Adrenal gland (tissue), 12 donors: ENCODE measurements around the gene ATRN. TPM values are rescaled to one million over a fixed set of nuclear protein-coding genes. Genes with fewer than 3 reads are reported as not detected.
"Not testable (repeated sequence)": the region's sequence is repeated elsewhere in the genome, so short reads cannot be mapped to it uniquely, and the experiment has no call there.

ENCODE experiments used
- DNase-seq, 7 donors: peaks; one replicate each; pipeline ENCODE4 v3.0.0-alpha.2; 2019 to 2020
- H3K27ac ChIP-seq, 5 donors: fragments of 200-600 bp; sonication (generic) in 4 of 5; 1 replicate in 3 of 5; 2 replicates in 2 of 5; pipeline versions ENCODE4 v1.5.1 to v1.8.0; 2016 to 2020; ENCODE audit warnings: mild to moderate bottlenecking in 1 of 5
- H3K27me3 ChIP-seq: fragments of 200-600 bp; 2 replicates; pipeline ENCODE4 v1.8.0; 2021
- H3K36me3 ChIP-seq, 2 donors: fragments of 200-600 bp; replicated peaks in 1 of 2; 1 replicate in 1 of 2; 2 replicates in 1 of 2; pipeline versions ENCODE4 v1.5.1 to v1.8.0; 2018 to 2022
- H3K4me1 ChIP-seq, 2 donors: fragments of 200-600 bp; replicated peaks in 1 of 2; 1 replicate in 1 of 2; 2 replicates in 1 of 2; pipeline versions ENCODE4 v1.5.1 to v1.8.0; 2018 to 2021
- H3K4me3 ChIP-seq, 4 donors: fragments of 200-600 bp; sonication (generic) in 3 of 4; one replicate each; pipeline ENCODE4 v1.5.1; 2016 to 2018
- H3K9me3 ChIP-seq, 3 donors: fragments of 200-600 bp; sonication (generic) in 1 of 3; replicated peaks in 1 of 3; 1 replicate in 2 of 3; 2 replicates in 1 of 3; pipeline versions ENCODE4 v1.5.1 to v1.8.0; 2016 to 2021
- POLR2A ChIP-seq, 2 donors: fragments of 450-650 bp; IDR thresholded peaks; one replicate each; pipeline ENCODE4 v1.6.1; 2017; ENCODE audit warnings: antibody characterized with exemption in 2 of 2, mild to moderate bottlenecking in 2 of 2, moderate library complexity in 1 of 2
- WGBS, 4 donors: extraction: QIAGEN DNeasy Blood & Tissue Kit in 2 of 4; methylation state at CpG; one replicate each; pipeline versions ENCODE4 v1.1.5 to v1.1.7; 2013 to 2017; 5-methylcytosine and 5-hydroxymethylcytosine counted together
- intact Hi-C, 2 donors: fragments of 100-400 bp; cut with DNase I; formaldehyde crosslinking; loops; one replicate each; pipeline versions ENCODE4 v1.14.1 to v1.15.0; 2022 to 2023
- polyA plus RNA-seq, 3 donors: library from polyadenylated mRNA; stranded (reverse); fragments of 200-250 nt in 2 of 3; fragments of 350-450 nt in 1 of 3; fragmentation: Illumina TruSeq in 1 of 3; extraction: RNeasy Lipid Tissue Mini Kit (QIAGEN cat#74804) in 1 of 3; gene quantifications; one replicate each; pipeline ENCODE4 v1.2.3, GENCODE V29; 2013 to 2014
- total RNA-seq, 9 donors: library from RNA; depleted of rRNA in 4 of 9; stranded (reverse); fragments of >200 nt in 4 of 9; fragments of 120-200 nt in 1 of 9; fragmentation: NEBNext Ultra II Directional in 1 of 9; extraction: Animal tissue kit (Norgen Biotek cat#: 25700) in 1 of 9; gene quantifications; one replicate each; pipeline versions ENCODE4 v1.1.0 to v1.2.4, GENCODE V29; 2013 to 2023
- TF ChIP-seq, protein P1 (sequence below), 6 experiments: fragments of 450-650 bp in 4 of 6; fragments of 200-600 bp in 2 of 6; sonication (generic) in 1 of 6; IDR thresholded peaks; 1 replicate in 5 of 6; 2 replicates in 1 of 6; pipeline versions ENCODE4 v1.5.1 to v1.8.0; 2016 to 2021; ENCODE audit warnings: antibody characterized with exemption in 6 of 6, mild to moderate bottlenecking in 2 of 6, moderate library complexity in 1 of 6
- donor health status: healthy with polysubstance abuse.
- donor health status: Bipolar disorder and iron deficiency.
- donor health status: DM: yes; HTN: yes; CAD: no.
- donor health status: DM: no; HTN: no; CAD: no.
- donor health status: DM: no; HTN: no; CAD: no.
- donor health status: DM: yes; HTN: yes; CAD: no.

The ATRN gene
- total and polyA plus RNA-seq, 12 donors, result 6.2 to 81.1 (median 51.6) TPM

- Histone ChIP-seq H3K4me1 (no peaks in the 10 kb centered on the region), H3K4me3 (no peak overlapping the region), H3K9me3 (no peaks in the 10 kb centered on the region), H3K27ac (no peak overlapping the region), H3K36me3 (no peaks in the 10 kb centered on the region), H3K27me3 (no peaks in the 10 kb centered on the region)
- TF ChIP-seq, protein P1, sequence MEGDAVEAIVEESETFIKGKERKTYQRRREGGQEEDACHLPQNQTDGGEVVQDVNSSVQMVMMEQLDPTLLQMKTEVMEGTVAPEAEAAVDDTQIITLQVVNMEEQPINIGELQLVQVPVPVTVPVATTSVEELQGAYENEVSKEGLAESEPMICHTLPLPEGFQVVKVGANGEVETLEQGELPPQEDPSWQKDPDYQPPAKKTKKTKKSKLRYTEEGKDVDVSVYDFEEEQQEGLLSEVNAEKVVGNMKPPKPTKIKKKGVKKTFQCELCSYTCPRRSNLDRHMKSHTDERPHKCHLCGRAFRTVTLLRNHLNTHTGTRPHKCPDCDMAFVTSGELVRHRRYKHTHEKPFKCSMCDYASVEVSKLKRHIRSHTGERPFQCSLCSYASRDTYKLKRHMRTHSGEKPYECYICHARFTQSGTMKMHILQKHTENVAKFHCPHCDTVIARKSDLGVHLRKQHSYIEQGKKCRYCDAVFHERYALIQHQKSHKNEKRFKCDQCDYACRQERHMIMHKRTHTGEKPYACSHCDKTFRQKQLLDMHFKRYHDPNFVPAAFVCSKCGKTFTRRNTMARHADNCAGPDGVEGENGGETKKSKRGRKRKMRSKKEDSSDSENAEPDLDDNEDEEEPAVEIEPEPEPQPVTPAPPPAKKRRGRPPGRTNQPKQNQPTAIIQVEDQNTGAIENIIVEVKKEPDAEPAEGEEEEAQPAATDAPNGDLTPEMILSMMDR (IDR thresholded peaks at IDR 0.05), result no peak
- no peak for TF ChIP-seq POLR2A (IDR thresholded peaks at IDR 0.05)
- intact Hi-C loops, result no loop called here
- 93 to 97% (median 97%) methylated on average over 3 of the region's 3 CpGs for WGBS, 4 donors
- no peak for DNase-seq
Measured at GRCh38 chr20:3515379-3516170, 44.8 kb downstream of the ATRN start.

DNA sequence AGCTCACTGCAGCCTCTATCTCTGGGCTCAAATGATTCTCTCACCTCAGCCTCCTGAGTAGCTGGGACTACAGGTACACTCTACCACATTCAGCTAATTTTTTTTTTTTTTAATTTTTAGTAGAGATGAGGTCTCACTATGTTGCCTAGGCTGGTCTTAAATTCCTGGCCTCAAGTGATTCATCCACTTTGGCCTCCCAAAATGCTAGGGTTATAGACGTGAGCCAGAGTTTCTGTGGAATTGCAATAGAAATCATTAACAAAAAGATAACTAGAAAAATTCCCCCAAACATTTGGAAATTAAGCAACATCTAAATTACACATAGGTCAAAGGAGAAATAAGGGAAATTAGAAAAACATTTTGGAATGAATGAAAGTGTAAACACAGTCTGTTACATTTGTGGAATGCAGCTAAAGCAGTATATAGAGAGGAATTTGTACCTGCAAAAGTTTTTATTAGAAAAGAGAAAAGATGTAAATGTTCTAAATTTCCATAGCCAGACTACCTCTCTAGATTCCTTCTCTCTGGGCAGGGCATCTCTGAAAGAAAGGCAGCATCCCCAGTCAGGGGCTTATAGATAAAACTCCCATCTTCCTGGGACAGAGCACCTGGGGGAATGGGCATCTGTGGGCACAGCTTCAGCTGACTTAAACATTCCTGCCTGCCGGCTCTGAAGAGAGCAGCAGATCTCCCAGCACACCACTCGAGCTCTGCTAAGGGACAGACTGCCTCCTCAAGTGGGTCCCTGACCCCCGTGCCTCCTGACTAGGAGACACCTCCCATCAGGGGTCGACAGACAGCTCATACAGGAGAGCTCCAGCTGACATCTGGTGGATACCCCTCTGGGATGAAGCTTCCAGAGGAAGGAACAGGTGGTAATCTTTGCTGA, 51.3 kb downstream of the ATRN start:
- Histone ChIP-seq H3K9me3 (no peaks in the 10 kb centered on the region), H3K27me3 (no peaks in the 10 kb centered on the region), H3K4me1 (peaks cover 0 to 3% of the 10 kb centered on the region in 2 donors), H3K4me3 (no peak overlapping the region), H3K27ac (no peak overlapping the region), H3K36me3 (no peaks in the 10 kb centered on the region)
- intact Hi-C loops, result no loop called here
- no peak for DNase-seq
- 85 to 93% (median 90%) methylated on average over 1 to 5 of the region's 5 CpGs for WGBS, 4 donors
- TF ChIP-seq, protein P1 (IDR thresholded peaks at IDR 0.05), result no peak
- no peak for TF ChIP-seq POLR2A (IDR thresholded peaks at IDR 0.05)

DNA sequence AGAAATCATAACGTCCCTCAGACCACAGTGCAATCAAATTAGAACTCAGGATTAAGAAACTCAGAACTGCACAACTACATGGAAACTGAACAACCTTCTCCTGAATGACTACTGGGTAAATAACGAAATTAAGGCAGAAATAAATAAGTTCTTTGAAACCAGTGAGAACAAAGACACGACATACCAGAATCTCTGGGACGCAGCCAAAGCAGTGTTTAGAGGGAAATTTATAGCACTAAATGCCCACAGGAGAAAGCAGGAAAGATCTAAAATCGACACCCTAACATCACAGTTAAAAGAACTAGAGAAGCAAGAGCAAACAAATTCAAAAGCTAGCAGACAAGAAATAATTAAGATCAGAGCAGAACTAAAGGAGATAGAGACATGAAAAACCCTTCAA, 53.9 kb downstream of the ATRN start:
- DNase-seq, H3K27ac ChIP-seq, H3K36me3 ChIP-seq, intact Hi-C loops, H3K4me3 ChIP-seq, H3K27me3 ChIP-seq, H3K9me3 ChIP-seq, H3K4me1 ChIP-seq: not testable (repeated sequence)
- WGBS, 4 donors, result 93 to 96% (median 95%) methylated on average over 5 of the region's 5 CpGs

- Histone ChIP-seq H3K4me3 (no peak overlapping the region), H3K27ac (no peak overlapping the region), H3K36me3 (no peaks in the 10 kb centered on the region), H3K9me3 (no peaks in the 10 kb centered on the region), H3K27me3 (no peaks in the 10 kb centered on the region), H3K4me1 (no peaks in the 10 kb centered on the region)
- 89 to 96% (median 94%) methylated on average over 3 of the region's 3 CpGs for WGBS, 4 donors
- intact Hi-C loops, result no loop called here
- no peak for DNase-seq
- no peak for TF ChIP-seq POLR2A (IDR thresholded peaks at IDR 0.05)
- TF ChIP-seq, protein P1 (IDR thresholded peaks at IDR 0.05), result no peak
Measured at GRCh38 chr20:3532089-3532615, 61.3 kb downstream of the ATRN start.

- H3K4me3 ChIP-seq, DNase-seq, intact Hi-C loops, H3K9me3 ChIP-seq, H3K36me3 ChIP-seq, H3K27ac ChIP-seq, H3K27me3 ChIP-seq: not testable (repeated sequence)
- peaks cover 6 to 20% of the 10 kb centered on the region in 2 donors for H3K4me1 ChIP-seq
- WGBS, 4 donors, result 86 to 100% (median 96%) methylated on average over 1 of the region's 1 CpG
Measured at GRCh38 chr20:3537733-3538132, 66.9 kb downstream of the ATRN start.
